GM13977 (cell line): ENCODE data around the gene ZNF823.

ENCODE experiments used
- DNase-seq: peaks from one replicate; pipeline ENCODE4 v3.0.0; 2012; ENCODE audit warnings: low spot score
- CTCF ChIP-seq: IDR thresholded peaks from 2 replicates; pipeline ENCODE4 v1.5.1; 2012; ENCODE audit warnings: mild to moderate bottlenecking, control low read depth; ENCODE audit not compliant: insufficient read depth; ENCODE audit errors: extremely low read depth, missing control alignments
- in situ Hi-C: fragments of 300-500 bp; cut with MboI; formaldehyde crosslinking; loops from one replicate; pipeline ENCODE4 v1.12.0; 2022; ENCODE audit warnings: low sequenced_read_pairs, low pct_unique_long_range_greater_than_20kb, mixed read lengths, inconsistent platforms; ENCODE audit not compliant: unreplicated experiment

The ZNF823 gene

GRCh38 chr19:11708457-11708856 lies 30.3 kb downstream of the ZNF823 start:
- DNase-seq = peak; percentile 49
- TF ChIP-seq CTCF = no peak
- in situ Hi-C loops = no loop called here

GRCh38 chr19:11705474-11705873 lies 33.3 kb downstream of the ZNF823 start:
- in situ Hi-C loops = no loop called here

GRCh38 chr19:11704626-11705025 lies 34.1 kb downstream of the ZNF823 start:
- no peak for TF ChIP-seq CTCF
- in situ Hi-C loops = no loop called here
- DNase-seq = no peak

More at GRCh38 chr19:11705474-11705873, 33.3 kb downstream of the ZNF823 start:
- no peak for DNase-seq
- TF ChIP-seq CTCF = no peak

- peak; percentile 60 for TF ChIP-seq CTCF
- in situ Hi-C loops = no loop called here
- DNase-seq = no peak
Measured at GRCh38 chr19:11699931-11700794, 38.6 kb downstream of the ZNF823 start.

- DNase-seq = no peak
- in situ Hi-C loops = no loop called here
- TF ChIP-seq CTCF = no peak
Measured at GRCh38 chr19:11698231-11698630, 40.5 kb downstream of the ZNF823 start.

GRCh38 chr19:11697284-11697855 lies 41.4 kb downstream of the ZNF823 start:
- no peak for DNase-seq
- TF ChIP-seq CTCF = no peak
- in situ Hi-C loops = no loop called here
